ENCODE measurements around the gene FBXW5. TPM values are rescaled to one million over a fixed set of nuclear protein-coding genes. Genes with fewer than 3 reads are reported as not detected.

The FBXW5 gene
- total RNA-seq, 2 donors from 2014 or later, result 162 to 174 TPM

- H3K9me3 ChIP-seq, result no peaks in the 10 kb centered on the region
- no peak overlapping the region for H3K9ac ChIP-seq (ENCODE audit: low read depth in 2 of 2, low read length in 2 of 2)
- no peaks in the 10 kb centered on the region for H3K36me3 ChIP-seq
- intact Hi-C loops (cut with DNase I), result no loop called here
- no peaks in the 10 kb centered on the region for H3K27me3 ChIP-seq
- no peak overlapping the region for H3K27ac ChIP-seq
- TF ChIP-seq CTCF (IDR thresholded peaks at IDR 0.05), result no peak
- peaks cover 4% of the 10 kb centered on the region for H3K4me1 ChIP-seq
- no peak overlapping the region for H3K4me3 ChIP-seq
- DNase-seq, result no peak
These were observed 11.4 kb upstream of the FBXW5 start for GRCh38 chr9:136955943-136956335.

- H3K4me3 ChIP-seq, result no peak overlapping the region
- H3K9ac ChIP-seq (ENCODE audit: low read depth in 2 of 2, low read length in 2 of 2), result no peak overlapping the region
- TF ChIP-seq CTCF (IDR thresholded peaks at IDR 0.05), result no peak
- peaks cover 4% of the 10 kb centered on the region for H3K4me1 ChIP-seq
- no peak overlapping the region for H3K27ac ChIP-seq
- DNase-seq, result no peak
- no peaks in the 10 kb centered on the region for H3K36me3 ChIP-seq
- intact Hi-C loops (cut with DNase I), result no loop called here
- H3K27me3 ChIP-seq, result no peaks in the 10 kb centered on the region
- H3K9me3 ChIP-seq, result no peaks in the 10 kb centered on the region
These were observed 10.8 kb upstream of the FBXW5 start for GRCh38 chr9:136955202-136955942.

GRCh38 chr9:136954270-136955083, 9.9 kb upstream of the FBXW5 start:
- no peak overlapping the region for H3K9ac ChIP-seq (ENCODE audit: low read depth in 2 of 2, low read length in 2 of 2)
- H3K9me3 ChIP-seq, result no peaks in the 10 kb centered on the region
- peaks cover 4% of the 10 kb centered on the region for H3K4me1 ChIP-seq
- TF ChIP-seq CTCF (IDR thresholded peaks at IDR 0.05), result no peak
- no peak for DNase-seq
- H3K27me3 ChIP-seq, result no peaks in the 10 kb centered on the region
- H3K4me3 ChIP-seq, result no peak overlapping the region
- intact Hi-C loops (cut with DNase I), result no loop called here
- no peak overlapping the region for H3K27ac ChIP-seq
- no peaks in the 10 kb centered on the region for H3K36me3 ChIP-seq

- H3K9ac ChIP-seq (ENCODE audit: low read depth in 2 of 2, low read length in 2 of 2), result no peak overlapping the region
- TF ChIP-seq CTCF (IDR thresholded peaks at IDR 0.05), result no peak
- no peaks in the 10 kb centered on the region for H3K27me3 ChIP-seq
- peaks cover 4% of the 10 kb centered on the region for H3K4me1 ChIP-seq
- no peak overlapping the region for H3K27ac ChIP-seq
- no peaks in the 10 kb centered on the region for H3K9me3 ChIP-seq
- DNase-seq, result no peak
- intact Hi-C loops (cut with DNase I), result no loop called here
- no peak overlapping the region for H3K4me3 ChIP-seq
- H3K36me3 ChIP-seq, result no peaks in the 10 kb centered on the region
These were observed 9.3 kb upstream of the FBXW5 start for GRCh38 chr9:136953771-136954269.

GRCh38 chr9:136952876-136953770, 8.6 kb upstream of the FBXW5 start:
- no peak overlapping the region for H3K27ac ChIP-seq
- H3K4me1 ChIP-seq, result peaks cover 4% of the 10 kb centered on the region
- H3K27me3 ChIP-seq, result no peaks in the 10 kb centered on the region
- TF ChIP-seq CTCF (IDR thresholded peaks at IDR 0.05), result no peak
- H3K9me3 ChIP-seq, result no peaks in the 10 kb centered on the region
- no peak overlapping the region for H3K4me3 ChIP-seq
- intact Hi-C loops (cut with DNase I), result no loop called here
- no peak for DNase-seq
- no peak overlapping the region for H3K9ac ChIP-seq (ENCODE audit: low read depth in 2 of 2, low read length in 2 of 2)
- H3K36me3 ChIP-seq, result no peaks in the 10 kb centered on the region
